Measurements from ENCODE around the gene ANXA6.

DNA sequence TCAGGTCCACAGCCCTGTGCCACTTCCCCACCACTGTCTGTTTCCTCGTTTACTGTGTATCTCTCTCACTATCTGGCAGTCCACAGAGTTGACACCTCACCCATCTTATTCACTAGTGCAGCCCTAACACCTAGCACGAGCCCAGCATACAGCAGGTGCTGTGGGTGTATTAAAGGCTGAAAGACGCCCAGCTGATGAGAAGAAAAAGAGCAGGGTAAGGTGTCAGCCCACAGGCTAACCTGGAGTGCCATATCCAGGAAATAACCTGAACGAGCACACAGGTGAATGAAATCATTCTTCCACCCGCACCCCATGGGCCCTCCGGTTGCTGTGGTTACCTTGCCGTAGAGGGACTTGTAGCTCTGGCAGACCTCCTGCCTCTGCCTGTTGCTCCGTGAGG lies 18.6 kb downstream of the ANXA6 start:
- TF ChIP-seq, protein P1, sequence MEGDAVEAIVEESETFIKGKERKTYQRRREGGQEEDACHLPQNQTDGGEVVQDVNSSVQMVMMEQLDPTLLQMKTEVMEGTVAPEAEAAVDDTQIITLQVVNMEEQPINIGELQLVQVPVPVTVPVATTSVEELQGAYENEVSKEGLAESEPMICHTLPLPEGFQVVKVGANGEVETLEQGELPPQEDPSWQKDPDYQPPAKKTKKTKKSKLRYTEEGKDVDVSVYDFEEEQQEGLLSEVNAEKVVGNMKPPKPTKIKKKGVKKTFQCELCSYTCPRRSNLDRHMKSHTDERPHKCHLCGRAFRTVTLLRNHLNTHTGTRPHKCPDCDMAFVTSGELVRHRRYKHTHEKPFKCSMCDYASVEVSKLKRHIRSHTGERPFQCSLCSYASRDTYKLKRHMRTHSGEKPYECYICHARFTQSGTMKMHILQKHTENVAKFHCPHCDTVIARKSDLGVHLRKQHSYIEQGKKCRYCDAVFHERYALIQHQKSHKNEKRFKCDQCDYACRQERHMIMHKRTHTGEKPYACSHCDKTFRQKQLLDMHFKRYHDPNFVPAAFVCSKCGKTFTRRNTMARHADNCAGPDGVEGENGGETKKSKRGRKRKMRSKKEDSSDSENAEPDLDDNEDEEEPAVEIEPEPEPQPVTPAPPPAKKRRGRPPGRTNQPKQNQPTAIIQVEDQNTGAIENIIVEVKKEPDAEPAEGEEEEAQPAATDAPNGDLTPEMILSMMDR (IDR thresholded peaks at IDR 0.05; ENCODE audit: low read depth, low read length), result no peak
- no peak for TF ChIP-seq EZH2phosphoT487 (IDR thresholded peaks at IDR 0.05; ENCODE audit: low read depth)

Data from OCI-LY3 (cell line).